Body of pancreas (tissue), 4 donors: ENCODE data around the gene VARS1. TPM values are rescaled to one million over a fixed set of nuclear protein-coding genes. Genes with fewer than 3 reads are reported as not detected.

Experiments
- ATAC-seq: fragments of 150-250 bp; one replicate; pipeline ENCODE4 v1.9.1; 2016
- DNase-seq, 4 donors: peaks; one replicate each; pipeline ENCODE4 v3.0.0-alpha.2; 2019
- H3K27ac ChIP-seq, 4 donors: fragments of 200-600 bp; sonication (generic); 1 replicate in 3 of 4; 2 replicates in 1 of 4; pipeline versions ENCODE4 v1.5.1 to v1.6.1; 2016 to 2019; ENCODE audit warnings: mild to moderate bottlenecking in 1 of 4, mixed read lengths in 1 of 4, moderate library complexity in 1 of 4
- H3K27me3 ChIP-seq, 2 donors: fragments of 200-600 bp; sonication (generic); one replicate each; pipeline ENCODE4 v1.6.0; 2016; ENCODE audit warnings: mild to moderate bottlenecking in 1 of 2
- H3K36me3 ChIP-seq, 2 donors: fragments of 200-600 bp; sonication (generic); replicated peaks in 1 of 2; 2 replicates each; pipeline ENCODE4 v1.5.1; 2016; ENCODE audit warnings: low read depth in 2 of 2; ENCODE audit not compliant: insufficient read depth in 1 of 2
- H3K4me1 ChIP-seq: fragments of 200-600 bp; sonication (generic); one replicate; pipeline ENCODE4 v1.6.0; 2016
- H3K4me3 ChIP-seq, 2 donors: fragments of 200-600 bp; sonication (generic); 1 replicate in 1 of 2; 2 replicates in 1 of 2; pipeline ENCODE4 v1.5.1; 2016 to 2019
- H3K9me3 ChIP-seq, 3 donors: fragments of 200-600 bp; sonication (generic); 1 replicate in 2 of 3; 2 replicates in 1 of 3; pipeline ENCODE4 v1.5.1; 2016
- POLR2A ChIP-seq, 3 donors: fragments of 450-650 bp; IDR thresholded peaks; one replicate each; pipeline ENCODE4 v1.6.1; 2016; ENCODE audit warnings: antibody characterized with exemption in 3 of 3, mild to moderate bottlenecking in 2 of 3
- WGBS, 2 donors: methylation state at CpG; one replicate each; pipeline ENCODE4 v1.1.5; 2017; 5-methylcytosine and 5-hydroxymethylcytosine counted together
- intact Hi-C: fragments of 100-400 bp; cut with DNase I; formaldehyde crosslinking; loops from one replicate; pipeline ENCODE4 v1.15.1; 2023
- total RNA-seq, 2 donors: library from RNA; depleted of rRNA; stranded (reverse); fragments of >200 nt; gene quantifications; one replicate each; pipeline ENCODE4 v1.1.0, GENCODE V29; 2016
- TF ChIP-seq, protein P1 (sequence below), 7 experiments: fragments of 450-650 bp in 4 of 7; fragments of 200-600 bp in 3 of 7; sonication (generic) in 3 of 7; IDR thresholded peaks; one replicate each; pipeline ENCODE4 v1.5.1; 2016 to 2019; ENCODE audit warnings: antibody characterized with exemption in 7 of 7

The VARS1 gene
- total RNA-seq, 2 donors from 2014 or later: 39.2 to 67.6 TPM

DNA sequence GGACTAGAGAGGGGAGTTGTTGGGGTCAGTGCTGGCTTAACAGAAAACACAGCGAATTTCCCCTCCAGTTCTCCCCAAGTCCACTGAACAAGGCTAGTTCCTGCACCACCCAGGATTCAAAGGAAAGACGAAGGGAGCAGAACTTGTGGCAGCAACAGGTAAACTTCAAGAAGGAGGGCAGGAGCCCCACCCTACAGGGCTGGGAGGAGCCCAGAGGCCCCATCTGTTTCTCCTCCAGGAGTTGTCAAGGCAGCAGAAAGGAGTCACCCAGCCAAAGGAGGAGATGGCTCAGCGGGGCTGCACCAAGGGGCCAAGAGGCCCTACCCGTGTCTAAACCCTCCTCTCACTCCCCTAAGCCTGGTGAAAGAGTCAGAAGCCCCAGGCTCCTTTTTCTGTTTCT, 31.4 kb downstream of the VARS1 start:
- TF ChIP-seq, protein P1, sequence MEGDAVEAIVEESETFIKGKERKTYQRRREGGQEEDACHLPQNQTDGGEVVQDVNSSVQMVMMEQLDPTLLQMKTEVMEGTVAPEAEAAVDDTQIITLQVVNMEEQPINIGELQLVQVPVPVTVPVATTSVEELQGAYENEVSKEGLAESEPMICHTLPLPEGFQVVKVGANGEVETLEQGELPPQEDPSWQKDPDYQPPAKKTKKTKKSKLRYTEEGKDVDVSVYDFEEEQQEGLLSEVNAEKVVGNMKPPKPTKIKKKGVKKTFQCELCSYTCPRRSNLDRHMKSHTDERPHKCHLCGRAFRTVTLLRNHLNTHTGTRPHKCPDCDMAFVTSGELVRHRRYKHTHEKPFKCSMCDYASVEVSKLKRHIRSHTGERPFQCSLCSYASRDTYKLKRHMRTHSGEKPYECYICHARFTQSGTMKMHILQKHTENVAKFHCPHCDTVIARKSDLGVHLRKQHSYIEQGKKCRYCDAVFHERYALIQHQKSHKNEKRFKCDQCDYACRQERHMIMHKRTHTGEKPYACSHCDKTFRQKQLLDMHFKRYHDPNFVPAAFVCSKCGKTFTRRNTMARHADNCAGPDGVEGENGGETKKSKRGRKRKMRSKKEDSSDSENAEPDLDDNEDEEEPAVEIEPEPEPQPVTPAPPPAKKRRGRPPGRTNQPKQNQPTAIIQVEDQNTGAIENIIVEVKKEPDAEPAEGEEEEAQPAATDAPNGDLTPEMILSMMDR (IDR thresholded peaks at IDR 0.05): no peak
- TF ChIP-seq POLR2A (IDR thresholded peaks at IDR 0.05): no peak
- Histone ChIP-seq H3K27ac (no peak overlapping the region), H3K27me3 (no peaks in the 10 kb centered on the region), H3K4me3 (no peak overlapping the region), H3K4me1 (peaks cover 4% of the 10 kb centered on the region), H3K9me3 (no peaks in the 10 kb centered on the region), H3K36me3 (no peaks in the 10 kb centered on the region)
- WGBS, 2 donors: 83 to 90% methylated on average over 4 of the region's 4 CpGs
- ATAC-seq (no peak), DNase-seq (no peak)
- intact Hi-C loops: no loop called here

DNA sequence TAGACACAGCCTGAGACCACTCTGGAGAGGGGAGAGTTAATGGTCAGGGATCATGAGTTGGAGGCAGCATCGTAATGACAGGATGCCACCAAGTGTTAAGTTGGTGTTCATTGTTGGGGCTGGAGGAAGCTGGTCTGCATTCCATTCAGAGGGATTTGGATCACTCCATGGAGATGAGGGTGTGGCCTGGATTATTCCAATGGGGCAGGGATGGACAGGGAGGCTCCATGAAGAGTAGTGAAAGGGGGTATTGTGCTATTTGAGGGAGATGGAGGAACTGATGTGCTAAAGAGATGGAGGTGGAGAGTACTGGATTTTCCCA, 32.0 kb downstream of the VARS1 start:
- ATAC-seq: no peak
- Histone ChIP-seq H3K27ac (no peak overlapping the region), H3K36me3 (no peaks in the 10 kb centered on the region), H3K9me3 (no peaks in the 10 kb centered on the region), H3K4me1 (peaks cover 4% of the 10 kb centered on the region), H3K27me3 (no peaks in the 10 kb centered on the region), H3K4me3 (no peak overlapping the region)
- intact Hi-C loops: no loop called here
- 13 to 14% methylated on average over 1 of the region's 1 CpG for WGBS, 2 donors
- no peak for DNase-seq
- TF ChIP-seq POLR2A (IDR thresholded peaks at IDR 0.05): no peak
- TF ChIP-seq, protein P1 (IDR thresholded peaks at IDR 0.05): no peak

DNA sequence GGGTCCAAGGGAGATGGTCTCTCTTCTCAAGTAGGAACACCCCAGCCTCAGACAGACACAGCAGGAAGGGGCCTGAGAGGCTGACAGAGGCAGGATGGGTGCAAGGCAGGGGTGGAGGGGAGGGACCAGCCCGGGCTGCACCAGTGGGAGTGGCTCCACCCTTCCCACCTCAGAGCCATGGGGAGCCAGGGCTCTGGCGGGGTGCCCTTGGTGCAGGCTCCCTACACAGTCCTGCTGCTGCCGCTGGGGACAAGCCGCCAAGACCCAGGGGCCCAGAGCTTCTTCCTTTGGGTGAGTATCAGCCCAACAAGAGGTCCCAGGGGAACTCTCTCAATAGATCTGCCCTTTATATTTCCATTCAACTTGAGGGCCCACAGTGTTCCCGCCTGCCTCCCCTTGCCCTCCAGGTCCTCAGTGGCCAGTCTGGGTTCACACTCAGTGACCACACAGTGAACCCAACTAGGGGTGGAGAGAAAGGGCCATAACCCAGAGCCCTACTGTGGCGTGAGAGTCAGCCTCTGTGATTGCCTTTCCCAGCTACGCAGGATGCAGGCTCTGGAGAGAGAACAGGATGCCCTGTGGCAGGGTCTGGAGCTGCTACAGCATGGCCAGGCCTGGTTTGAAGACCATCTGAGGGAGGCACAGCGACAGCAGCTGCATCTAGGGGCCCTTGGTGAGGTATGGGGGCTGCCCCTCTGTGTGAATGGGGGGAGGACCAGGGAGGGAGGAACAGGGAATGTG, 32.5 kb downstream of the VARS1 start:
- no peak overlapping the region for H3K27ac ChIP-seq
- ATAC-seq: no peak
- no peak for DNase-seq
- intact Hi-C loops: no loop called here
- H3K9me3 ChIP-seq: no peaks in the 10 kb centered on the region
- no peak for TF ChIP-seq POLR2A (IDR thresholded peaks at IDR 0.05)
- TF ChIP-seq, protein P1 (IDR thresholded peaks at IDR 0.05): no peak
- H3K4me3 ChIP-seq: no peak overlapping the region
- H3K27me3 ChIP-seq: no peaks in the 10 kb centered on the region
- no peaks in the 10 kb centered on the region for H3K36me3 ChIP-seq
- 69 to 70% methylated on average over 3 to 8 of the region's 8 CpGs for WGBS, 2 donors
- peaks cover 4% of the 10 kb centered on the region for H3K4me1 ChIP-seq

DNA sequence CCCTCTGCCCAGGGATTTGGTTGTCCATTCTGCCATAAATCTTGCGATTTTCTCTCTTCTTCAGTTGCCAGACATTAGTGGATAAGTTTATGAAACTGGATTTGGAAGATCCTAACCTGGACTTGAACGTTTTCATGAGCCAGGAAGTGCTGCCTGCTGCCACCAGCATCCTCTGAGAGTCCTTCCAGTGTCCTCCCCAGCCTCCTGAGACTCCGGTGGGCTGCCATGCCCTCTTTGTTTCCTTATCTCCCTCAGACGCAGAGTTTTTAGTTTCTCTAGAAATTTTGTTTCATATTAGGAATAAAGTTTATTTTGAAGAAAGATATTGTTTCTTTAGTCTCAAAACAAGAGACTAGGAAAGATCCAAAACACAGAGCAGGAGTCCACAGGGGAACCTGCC, 33.2 kb downstream of the VARS1 start, which contains the start of gene SAPCD1:
Gene SAPCD1, plus strand, starts transcription at position 301 of the 400 bp plus-strand sequence. CDS start 399 bp downstream, outside the sequence.
- no peak within 1 kb of the TSS for H3K4me3 ChIP-seq
- H3K36me3 ChIP-seq: no peaks in the 10 kb centered on the region
- DNase-seq (no peak), ATAC-seq (no peak)
- H3K9me3 ChIP-seq: no peaks in the 10 kb centered on the region
- intact Hi-C loops: no loop called here
- no peak within 1 kb of the TSS for H3K27ac ChIP-seq
- peaks cover 4% of the 10 kb centered on the region for H3K4me1 ChIP-seq
- no peaks in the 10 kb centered on the region for H3K27me3 ChIP-seq
- TF ChIP-seq, protein P1 (IDR thresholded peaks at IDR 0.05): no peak
- TF ChIP-seq POLR2A (IDR thresholded peaks at IDR 0.05): no peak
- WGBS, 2 donors: 67 to 68% methylated on average over 4 of the region's 4 CpGs

DNA sequence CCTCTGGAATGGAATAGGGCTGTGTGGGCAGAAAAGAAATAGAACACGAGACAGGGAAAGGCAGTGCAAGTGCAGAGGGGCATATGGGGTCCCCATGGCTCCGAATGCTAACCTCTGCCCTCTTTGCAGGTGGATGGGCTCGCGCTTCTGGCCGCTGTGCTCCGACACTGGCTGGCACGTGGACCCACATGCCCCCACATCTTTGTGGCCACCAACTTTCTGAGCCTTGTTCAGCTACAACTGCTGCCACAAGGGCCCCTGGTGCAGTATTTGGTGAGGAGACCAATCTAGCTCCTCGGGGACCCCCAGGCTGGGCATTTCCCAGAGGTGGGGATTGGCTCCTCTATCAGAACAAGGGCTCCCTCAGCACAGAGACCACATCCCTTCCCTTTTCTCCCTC, 34.2 kb downstream of the VARS1 start:
- TF ChIP-seq, protein P1 (IDR thresholded peaks at IDR 0.05): no peak
- TF ChIP-seq POLR2A (IDR thresholded peaks at IDR 0.05): no peak
- Histone ChIP-seq H3K27ac (no peak overlapping the region), H3K36me3 (no peaks in the 10 kb centered on the region), H3K4me1 (peaks cover 3% of the 10 kb centered on the region), H3K4me3 (no peak overlapping the region), H3K9me3 (no peaks in the 10 kb centered on the region), H3K27me3 (no peaks in the 10 kb centered on the region)
- ATAC-seq (no peak), DNase-seq (no peak)
- 80 to 89% methylated on average over 2 to 7 of the region's 8 CpGs for WGBS, 2 donors
- intact Hi-C loops: no loop called here
